22Rv1 (cell line): Measurements from ENCODE around the gene ROBO4.

Source experiments
- H3K27ac ChIP-seq: fragments of 450-650 bp; 2 replicates; pipeline ENCODE4 v1.5.1; 2017
- ZFX ChIP-seq: fragments of 450-650 bp; IDR thresholded peaks from 2 replicates; pipeline ENCODE4 v1.6.1; 2017; ENCODE audit warnings: antibody characterized with exemption, borderline replicate concordance
- TF ChIP-seq, protein P1 (sequence below): fragments of 450-650 bp; IDR thresholded peaks from 2 replicates; pipeline ENCODE4 v1.5.1; 2017; ENCODE audit warnings: mild to moderate bottlenecking

The ROBO4 gene

GRCh38 chr11:124838805-124839127, 58.9 kb downstream of the ROBO4 start:
- TF ChIP-seq ZFX = no peak
- TF ChIP-seq, protein P1, sequence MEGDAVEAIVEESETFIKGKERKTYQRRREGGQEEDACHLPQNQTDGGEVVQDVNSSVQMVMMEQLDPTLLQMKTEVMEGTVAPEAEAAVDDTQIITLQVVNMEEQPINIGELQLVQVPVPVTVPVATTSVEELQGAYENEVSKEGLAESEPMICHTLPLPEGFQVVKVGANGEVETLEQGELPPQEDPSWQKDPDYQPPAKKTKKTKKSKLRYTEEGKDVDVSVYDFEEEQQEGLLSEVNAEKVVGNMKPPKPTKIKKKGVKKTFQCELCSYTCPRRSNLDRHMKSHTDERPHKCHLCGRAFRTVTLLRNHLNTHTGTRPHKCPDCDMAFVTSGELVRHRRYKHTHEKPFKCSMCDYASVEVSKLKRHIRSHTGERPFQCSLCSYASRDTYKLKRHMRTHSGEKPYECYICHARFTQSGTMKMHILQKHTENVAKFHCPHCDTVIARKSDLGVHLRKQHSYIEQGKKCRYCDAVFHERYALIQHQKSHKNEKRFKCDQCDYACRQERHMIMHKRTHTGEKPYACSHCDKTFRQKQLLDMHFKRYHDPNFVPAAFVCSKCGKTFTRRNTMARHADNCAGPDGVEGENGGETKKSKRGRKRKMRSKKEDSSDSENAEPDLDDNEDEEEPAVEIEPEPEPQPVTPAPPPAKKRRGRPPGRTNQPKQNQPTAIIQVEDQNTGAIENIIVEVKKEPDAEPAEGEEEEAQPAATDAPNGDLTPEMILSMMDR = no peak
- H3K27ac ChIP-seq = no peak overlapping the region

DNA sequence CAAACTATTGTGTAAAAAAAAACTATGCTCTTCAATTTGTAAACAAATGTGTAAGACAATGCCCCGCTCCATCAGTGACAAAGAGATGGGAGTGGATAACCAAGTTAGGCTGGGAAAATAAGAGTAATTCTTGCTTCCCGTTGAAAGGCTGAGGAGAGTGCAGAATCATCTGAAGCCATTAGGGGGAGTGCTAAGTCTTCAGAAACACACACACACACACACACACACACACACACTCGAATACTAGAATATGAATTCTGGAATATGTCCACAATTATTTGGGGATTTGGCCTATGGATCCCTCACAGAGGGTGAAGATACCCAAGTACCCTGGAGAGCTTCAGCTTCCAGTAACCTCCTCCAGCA, 60.2 kb downstream of the ROBO4 start:
- TF ChIP-seq, protein P1 = peak; percentile 64
- TF ChIP-seq ZFX = no peak
- peak overlapping the region; percentile 17; the same call in 1 of the 2 replicates for H3K27ac ChIP-seq

DNA sequence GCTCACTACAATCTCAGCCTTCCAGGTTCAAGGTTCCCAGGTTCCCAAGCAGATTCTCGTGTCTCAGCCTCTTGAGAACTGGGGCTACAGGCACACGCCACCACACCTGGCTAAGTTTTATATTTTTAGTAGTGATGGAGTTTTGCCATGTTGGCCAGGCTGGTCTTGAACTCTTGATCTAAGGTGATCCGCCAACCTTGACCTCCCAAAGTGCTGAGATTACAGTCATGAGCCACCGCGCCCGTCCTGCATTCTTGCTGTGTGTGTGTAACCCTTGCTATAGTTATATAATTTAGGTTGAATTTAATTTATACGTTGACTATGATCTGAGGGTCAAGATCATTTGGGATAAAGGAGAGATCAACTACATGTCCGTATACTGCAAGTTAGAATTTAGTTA, 61.7 kb downstream of the ROBO4 start:
- TF ChIP-seq, protein P1 = no peak
- TF ChIP-seq ZFX = no peak
- no peak overlapping the region for H3K27ac ChIP-seq

DNA sequence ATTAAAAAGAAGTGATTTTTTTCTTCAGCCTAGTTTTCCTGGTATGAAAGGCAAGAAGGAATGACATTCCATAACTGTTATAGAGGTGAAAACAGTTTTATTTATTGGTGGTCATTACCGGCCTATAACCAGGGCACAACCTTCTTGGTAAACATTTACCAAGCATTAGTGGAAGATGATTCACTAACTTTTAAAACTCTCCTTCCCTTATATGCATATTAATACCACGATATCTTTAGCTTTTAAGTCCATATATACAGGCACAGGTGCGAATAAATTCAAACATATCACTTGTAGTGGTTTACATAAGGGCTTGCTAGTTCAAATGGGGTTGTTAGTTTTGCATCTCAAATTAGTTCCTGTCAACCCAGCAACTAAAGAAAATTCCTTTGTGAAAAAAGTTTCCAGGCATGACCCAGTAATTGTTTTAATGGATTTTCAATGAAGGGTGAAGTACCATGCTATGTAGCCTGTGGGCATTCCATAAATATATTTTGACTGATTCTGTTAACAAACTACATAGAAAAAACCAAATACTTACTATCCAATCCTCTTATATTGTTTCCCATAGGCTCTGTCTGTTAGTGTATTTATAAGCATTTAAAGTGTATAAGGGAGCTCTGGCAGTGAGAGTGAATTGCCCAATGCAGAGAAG, 63.0 kb downstream of the ROBO4 start:
- TF ChIP-seq ZFX = no peak
- TF ChIP-seq, protein P1 = no peak

More for the DNA sequence above, 63.0 kb downstream of the ROBO4 start:
- no peak overlapping the region for H3K27ac ChIP-seq
